HG03469 (cell line): ENCODE results near the gene TM7SF3.
"Not testable (repeated sequence)": the region's sequence is repeated elsewhere in the genome, so short reads cannot be mapped to it uniquely, and the experiment has no call there.

Experiments used
- ATAC-seq: cut with Tn5 transposase; IDR thresholded peaks from one replicate; pipeline ENCODE4 v1.9.1; 2021; ENCODE audit warnings: mild to moderate bottlenecking, moderate library complexity, moderate number of reproducible peaks; ENCODE audit not compliant: unreplicated experiment

The TM7SF3 gene

GRCh38 chr12:27014085-27014858 lies at the start of gene TM7SF3:
TSS of gene TM7SF3 (minus strand) at chr12:27014384. CDS start at chr12:27014168, 216 bp downstream.
- ATAC-seq, result peak; percentile 78

DNA sequence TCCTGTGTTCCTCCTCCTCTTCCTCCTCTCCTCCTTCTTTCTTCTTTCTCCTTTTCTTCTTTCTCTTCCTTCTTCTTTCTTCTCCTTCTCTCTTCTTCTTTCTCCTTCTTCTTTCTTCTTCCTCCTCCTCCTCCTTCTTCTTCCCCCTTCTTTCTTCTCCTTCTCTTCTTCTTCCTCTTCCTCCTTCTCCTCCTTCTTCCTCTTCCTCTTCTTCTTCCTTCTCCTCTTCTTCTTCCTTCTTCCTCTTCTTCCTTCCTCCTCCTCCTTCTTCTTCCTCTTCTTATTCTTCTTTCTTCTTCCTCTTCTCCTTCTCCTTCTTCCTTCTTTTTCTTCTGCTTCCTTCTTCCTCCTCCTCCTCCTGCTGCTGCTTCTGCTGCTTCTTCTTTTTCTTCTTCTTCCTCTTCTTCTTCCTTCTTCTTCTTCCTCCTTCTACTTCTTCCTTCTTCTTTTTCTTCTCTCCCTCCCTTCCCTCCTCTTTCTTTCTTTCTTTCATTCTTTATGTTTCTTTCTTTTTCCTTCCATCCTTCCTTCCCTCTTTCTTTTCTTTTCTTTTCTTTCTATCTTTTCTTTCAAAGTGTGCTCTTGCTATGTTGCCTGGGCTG lies 49.2 kb upstream of the TM7SF3 start:
- no peak for ATAC-seq

GRCh38 chr12:27061317-27061716 lies 47.1 kb upstream of the TM7SF3 start:
- ATAC-seq, result no peak

GRCh38 chr12:27060740-27061139 lies 46.6 kb upstream of the TM7SF3 start:
- ATAC-seq, result no peak

DNA sequence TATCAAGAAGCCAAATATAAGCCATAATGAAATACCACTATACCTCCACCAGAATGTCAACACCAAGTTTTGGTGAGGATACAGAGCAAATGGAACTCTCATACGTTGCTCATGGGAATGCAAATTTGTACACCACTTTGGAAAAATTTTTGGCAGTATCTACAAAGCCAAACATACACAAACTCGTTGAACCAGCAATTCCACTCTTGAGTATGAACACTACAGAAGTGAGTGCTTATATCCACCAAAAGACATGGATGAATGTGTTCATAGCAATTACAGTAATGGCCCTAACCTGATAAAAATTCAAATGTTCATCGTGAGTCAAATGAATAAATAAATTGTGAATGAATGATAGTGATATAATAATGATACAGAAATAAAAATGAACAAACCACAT lies 43.4 kb upstream of the TM7SF3 start:
- ATAC-seq, result no peak

DNA sequence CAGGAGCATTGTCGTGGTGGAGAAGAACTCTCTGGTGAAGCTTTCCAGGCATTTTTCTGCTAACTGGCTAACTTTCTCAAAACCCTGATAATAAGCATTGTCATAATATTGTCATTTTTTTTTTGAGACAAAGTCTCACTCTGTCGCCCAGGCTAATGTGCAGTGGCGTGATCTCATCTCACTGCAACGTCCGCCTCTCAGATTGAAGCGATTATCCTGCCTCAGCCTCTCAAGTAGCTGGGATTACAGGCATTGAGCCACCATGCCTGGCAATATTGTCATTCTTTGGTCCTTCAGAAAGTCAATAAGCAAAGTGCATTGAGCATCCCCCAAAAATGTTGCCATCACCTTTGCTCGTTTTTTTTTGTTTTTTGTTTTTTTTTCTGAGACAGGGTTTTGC lies 41.8 kb upstream of the TM7SF3 start:
- ATAC-seq, result no peak

- ATAC-seq, result no peak
Observed at GRCh38 chr12:27052742-27053141, 38.6 kb upstream of the TM7SF3 start.

- no peak for ATAC-seq
Observed at GRCh38 chr12:27052176-27052575, 38.0 kb upstream of the TM7SF3 start.

- ATAC-seq, result no peak
Observed at GRCh38 chr12:27048822-27049752, 34.9 kb upstream of the TM7SF3 start.

DNA sequence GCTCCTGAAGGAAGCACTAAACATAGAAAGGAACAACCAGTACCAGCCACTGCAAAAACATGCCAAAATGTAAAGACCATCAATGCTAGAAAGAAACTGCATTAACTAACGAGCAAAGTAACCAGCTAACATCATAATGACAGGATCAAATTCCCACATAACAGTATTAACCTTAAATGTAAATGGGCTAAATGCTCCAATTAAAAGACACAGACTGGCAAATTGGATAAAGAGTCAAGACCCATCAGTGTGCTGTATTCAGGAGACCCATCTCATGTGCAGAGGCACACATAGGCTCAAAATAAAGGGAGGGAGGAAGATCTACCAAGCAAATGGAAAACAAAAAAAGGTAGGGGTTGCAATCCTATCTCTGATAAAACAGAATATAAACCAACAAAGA lies 27.8 kb upstream of the TM7SF3 start:
- not testable (repeated sequence) for ATAC-seq

GRCh38 chr12:27040637-27041036 lies 26.5 kb upstream of the TM7SF3 start:
- ATAC-seq, result not testable (repeated sequence)

- no peak for ATAC-seq
Observed at GRCh38 chr12:27034607-27035293, 20.6 kb upstream of the TM7SF3 start.

- ATAC-seq, result no peak
Observed at GRCh38 chr12:27032679-27033078, 18.5 kb upstream of the TM7SF3 start.

GRCh38 chr12:27031531-27031930 lies 17.3 kb upstream of the TM7SF3 start:
- ATAC-seq, result no peak

DNA sequence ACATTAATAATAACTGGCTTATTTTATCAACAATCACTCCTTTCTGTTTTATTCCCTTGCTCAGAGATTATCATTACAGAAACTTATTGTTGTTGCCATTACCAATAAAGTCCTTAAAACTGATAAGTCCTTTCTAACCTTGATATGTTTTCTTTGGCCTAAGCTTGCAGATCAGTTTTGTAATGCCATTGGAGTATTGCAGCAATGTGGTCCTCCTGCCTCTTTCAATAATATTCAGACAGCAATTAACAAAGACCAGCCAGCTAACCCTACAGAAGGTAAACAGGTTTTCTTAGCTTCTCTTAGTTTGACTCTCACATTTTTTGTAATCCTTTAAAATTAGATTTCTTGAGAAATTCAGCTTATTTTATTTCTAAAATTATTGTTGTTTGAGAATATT lies 12.1 kb upstream of the TM7SF3 start:
- no peak for ATAC-seq

- ATAC-seq, result no peak
Observed at GRCh38 chr12:27025116-27025515, 10.9 kb upstream of the TM7SF3 start.

DNA sequence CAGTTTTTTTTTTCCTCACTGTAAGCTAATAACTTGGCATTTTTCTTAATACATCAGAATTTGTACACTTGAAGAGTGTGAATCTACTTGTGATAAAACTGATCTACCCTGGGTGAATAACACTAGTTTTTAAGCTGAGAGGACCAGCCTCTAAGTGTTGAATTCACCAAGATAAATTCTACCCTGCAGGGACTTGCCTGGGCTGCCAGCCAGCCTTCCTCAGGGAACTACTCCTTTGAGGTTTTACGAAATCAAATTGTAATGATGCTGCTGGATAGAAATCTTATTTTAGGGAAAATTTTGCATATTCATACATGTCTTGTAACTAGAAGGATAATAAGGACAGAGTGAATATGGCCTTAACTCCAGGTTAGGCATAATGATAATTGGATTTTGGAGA lies 10.1 kb upstream of the TM7SF3 start:
- no peak for ATAC-seq

DNA sequence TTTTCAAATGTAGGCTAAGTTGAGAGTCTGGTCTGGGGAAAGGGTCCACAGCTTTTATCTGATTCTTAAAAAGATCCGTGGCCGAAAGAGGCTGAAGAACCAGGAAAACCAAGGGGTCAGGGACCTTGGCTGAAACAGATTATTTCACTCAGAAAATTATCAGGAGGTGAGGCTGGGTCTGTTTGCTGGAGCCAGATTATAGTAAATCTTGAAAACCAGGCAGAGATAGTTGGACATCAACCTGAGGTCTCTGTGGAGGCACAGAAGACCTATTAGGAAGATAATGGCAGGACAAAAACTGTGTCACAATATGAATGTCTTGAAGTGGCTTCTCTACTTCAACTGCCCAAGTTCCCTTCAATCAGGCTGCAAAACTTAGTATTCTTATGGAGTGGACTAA lies 6.6 kb upstream of the TM7SF3 start:
- ATAC-seq, result no peak

DNA sequence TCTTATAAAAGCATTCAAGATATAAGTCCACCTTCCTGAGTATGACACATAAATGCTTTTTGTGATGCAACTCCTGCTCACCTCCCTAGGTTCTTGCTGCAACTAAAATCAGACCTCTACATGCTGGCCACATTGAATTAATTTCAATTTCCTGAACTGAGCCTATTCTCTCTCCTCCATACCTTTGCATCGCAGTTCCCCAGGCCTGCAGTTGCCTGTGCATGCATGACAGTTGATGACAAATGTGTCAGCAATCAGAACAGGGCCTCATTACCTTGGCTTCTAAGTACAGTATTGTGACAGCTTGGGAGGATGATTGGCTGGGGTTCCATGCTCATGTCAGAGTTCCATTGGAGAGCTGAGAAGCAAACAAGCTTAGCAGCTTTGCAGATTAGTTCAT lies 3.9 kb upstream of the TM7SF3 start:
- no peak for ATAC-seq

DNA sequence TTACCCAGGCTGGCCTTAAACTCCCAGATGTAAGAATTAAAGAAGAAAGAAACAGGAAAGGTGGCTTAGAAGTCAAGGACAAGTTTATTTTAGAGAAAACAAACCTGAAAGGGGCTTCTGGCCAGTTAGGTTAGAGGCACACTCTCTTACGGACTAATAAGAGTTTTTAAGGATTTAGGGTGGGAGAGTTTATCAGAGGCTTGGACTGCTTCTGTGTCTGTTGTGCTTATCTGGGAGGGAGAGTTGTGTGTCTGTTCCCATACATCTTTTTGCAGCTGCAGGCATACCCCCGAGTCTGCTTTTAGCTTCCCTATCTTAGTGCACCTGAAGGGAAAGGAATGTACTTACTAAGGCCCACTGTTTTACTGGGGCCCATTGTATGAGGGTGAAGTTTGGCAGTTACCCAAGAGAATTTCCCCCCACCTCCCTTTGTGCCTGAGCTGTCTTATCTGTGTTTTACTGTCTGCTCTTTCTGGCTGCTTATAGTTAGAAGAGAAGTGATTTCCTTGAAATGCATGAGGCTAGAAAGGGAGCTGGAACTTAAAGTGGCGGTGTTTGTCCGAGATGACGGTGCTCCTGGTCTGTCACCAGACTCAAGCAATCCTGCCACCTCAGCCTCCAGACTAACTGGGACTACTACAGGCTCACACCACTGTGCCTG lies 3.1 kb upstream of the TM7SF3 start:
- ATAC-seq, result not testable (repeated sequence)
